GM21381 (cell line): ENCODE results near the gene FREY1.
A peak's percentile ranks its signal among the peaks of the same experiment; 100 is the strongest.
"Not testable (repeated sequence)": the region's sequence is repeated elsewhere in the genome, so short reads cannot be mapped to it uniquely, and the experiment has no call there.

Source experiments
- ATAC-seq: cut with Tn5 transposase; IDR thresholded peaks from one replicate; pipeline ENCODE4 v1.9.1; 2021; ENCODE audit warnings: mild to moderate bottlenecking, moderate library complexity; ENCODE audit not compliant: unreplicated experiment

FREY1 gene

GRCh38 chr11:45917286-45917622 is 10.2 kb upstream of the FREY1 start:
- ATAC-seq = peak; percentile 1

- ATAC-seq = no peak
These were observed 8.4 kb upstream of the FREY1 start for GRCh38 chr11:45915446-45915845.

GRCh38 chr11:45913942-45914635 is 7.0 kb upstream of the FREY1 start:
- ATAC-seq = no peak

GRCh38 chr11:45913514-45913913 is 6.4 kb upstream of the FREY1 start:
- ATAC-seq = no peak

- ATAC-seq = no peak
These were observed 3.6 kb upstream of the FREY1 start for GRCh38 chr11:45910623-45911022.

- no peak for ATAC-seq
These were observed 2.8 kb upstream of the FREY1 start for GRCh38 chr11:45909594-45910475.

GRCh38 chr11:45907911-45908370 is 870 bp upstream of the FREY1 start:
- ATAC-seq = no peak

GRCh38 chr11:45906096-45906682 is 882 bp downstream of the FREY1 start:
- ATAC-seq = no peak

- not testable (repeated sequence) for ATAC-seq
These were observed 1.5 kb downstream of the FREY1 start for GRCh38 chr11:45905576-45905975.

GRCh38 chr11:45905095-45905494 is 2.0 kb downstream of the FREY1 start:
- no peak for ATAC-seq

- ATAC-seq = no peak
These were observed 2.7 kb downstream of the FREY1 start for GRCh38 chr11:45904309-45904915.

GRCh38 chr11:45902452-45903380 is 4.4 kb downstream of the FREY1 start:
- ATAC-seq = no peak

- no peak for ATAC-seq
These were observed 5.4 kb downstream of the FREY1 start for GRCh38 chr11:45901626-45902025.

GRCh38 chr11:45900916-45901617 is 6.0 kb downstream of the FREY1 start:
- ATAC-seq = no peak

- peak; percentile 25 for ATAC-seq
These were observed 6.8 kb downstream of the FREY1 start for GRCh38 chr11:45900175-45900800.

- peak; percentile 60 for ATAC-seq
These were observed 7.5 kb downstream of the FREY1 start for GRCh38 chr11:45899448-45900174.

- ATAC-seq = no peak
These were observed 8.0 kb downstream of the FREY1 start for GRCh38 chr11:45899086-45899447.

GRCh38 chr11:45897556-45897955 is 9.5 kb downstream of the FREY1 start:
- ATAC-seq = no peak
